H1 (cell line): Measurements from ENCODE around the gene KIF26B. TPM values are rescaled to one million over a fixed set of nuclear protein-coding genes. Genes with fewer than 3 reads are reported as not detected.

Experiments
- CTCF ChIA-PET: fragments of 300-600 bp; sonication (Branson Sonifier 250); formaldehyde crosslinking; loops from one replicate; lab custom pipeline; 2021; ENCODE audit not compliant: partially characterized antibody; lab: Charles Lee
- POLR2A ChIA-PET: fragments of 300-600 bp; sonication (Branson Sonifier 250); formaldehyde crosslinking; loops from one replicate; lab custom pipeline; 2021; ENCODE audit warnings: inconsistent platforms; ENCODE audit not compliant: partially characterized antibody; lab: Charles Lee
- DNase-seq, 2 experiments: peaks; one replicate each; pipeline versions ENCODE4 v3.0.0 to v3.0.0-alpha.2; 2010 to 2022; ENCODE audit warnings: low spot score in 2 of 2, low read depth in 1 of 2, mixed read lengths in 1 of 2
- FAIRE-seq: peaks from 2 replicates; lab custom pipeline; 2011; peaks lifted over from hg19 to GRCh38; lab: Jason Lieb, UNC
- H2AFZ ChIP-seq: 2 replicates; pipeline ENCODE4 v1.8.1; 2012; ENCODE audit warnings: low read length, inconsistent platforms
- H2AK5ac ChIP-seq: 2 replicates; pipeline ENCODE4 v1.6.1; 2013; ENCODE audit warnings: low read depth, low read length
- H2BK120ac ChIP-seq: replicated peaks from 2 replicates; pipeline ENCODE3; 2013; ENCODE audit warnings: low read depth, low read length, inconsistent platforms
- H2BK12ac ChIP-seq: 2 replicates; pipeline ENCODE4 v1.6.1; 2013; ENCODE audit warnings: low read depth, low read length
- H2BK15ac ChIP-seq: 2 replicates; pipeline ENCODE4 v1.6.1; 2013; ENCODE audit warnings: low read length
- H2BK20ac ChIP-seq: 2 replicates; pipeline ENCODE4 v1.6.1; 2013; ENCODE audit warnings: low read length
- H2BK5ac ChIP-seq: 2 replicates; pipeline ENCODE4 v1.6.1; 2013; ENCODE audit warnings: low read depth, low read length
- H3K14ac ChIP-seq: 2 replicates; pipeline ENCODE4 v1.6.1; 2013; ENCODE audit warnings: inconsistent platforms; ENCODE audit not compliant: insufficient read length
- H3K18ac ChIP-seq: 2 replicates; pipeline ENCODE4 v1.6.1; 2013; ENCODE audit warnings: low read length; ENCODE audit errors: extremely low read depth
- H3K23ac ChIP-seq: 2 replicates; pipeline ENCODE4 v1.6.1; 2013; ENCODE audit warnings: inconsistent platforms; ENCODE audit not compliant: insufficient read length
- H3K23me2 ChIP-seq: 2 replicates; pipeline ENCODE4 v1.6.1; 2013; ENCODE audit warnings: low read depth, low read length
- H3K27ac ChIP-seq: 2 replicates; pipeline ENCODE4 v1.6.1; 2011; ENCODE audit warnings: low read depth, low read length, inconsistent platforms
- H3K27me3 ChIP-seq, 4 experiments: replicated peaks in 1 of 4; 1 replicate in 1 of 4; 2 replicates in 3 of 4; pipeline versions ENCODE4 v1.6.1 to v1.8.1; 2011 to 2013; ENCODE audit warnings: low read length in 3 of 4, mild to moderate bottlenecking in 3 of 4, inconsistent platforms in 2 of 4, mixed read lengths in 2 of 4, moderate library complexity in 1 of 4; ENCODE audit not compliant: control insufficient read depth in 3 of 4, insufficient read depth in 3 of 4; ENCODE audit errors: extremely low read depth in 1 of 4
- H3K36me3 ChIP-seq, 4 experiments: 2 replicates each; pipeline versions ENCODE4 v1.6.1 to v1.8.1; 2011 to 2013; ENCODE audit warnings: mild to moderate bottlenecking in 4 of 4, low read length in 3 of 4, moderate library complexity in 2 of 4, control low read depth in 1 of 4, inconsistent platforms in 1 of 4; ENCODE audit not compliant: insufficient read depth in 4 of 4, control insufficient read depth in 2 of 4
- H3K4ac ChIP-seq: replicated peaks from 2 replicates; pipeline ENCODE3; 2013; ENCODE audit warnings: low read length, low read depth, mixed read lengths, inconsistent platforms; ENCODE audit not compliant: insufficient read length
- H3K4me1 ChIP-seq, 4 experiments: replicated peaks in 1 of 4; 1 replicate in 1 of 4; 2 replicates in 3 of 4; pipeline versions ENCODE4 v1.6.1 to v1.8.1; 2011 to 2013; ENCODE audit warnings: low read length in 3 of 4, inconsistent platforms in 2 of 4, mixed read lengths in 1 of 4; ENCODE audit not compliant: insufficient read depth in 4 of 4, control insufficient read depth in 3 of 4
- H3K4me2 ChIP-seq, 2 experiments: 2 replicates each; pipeline versions ENCODE4 v1.6.1 to v1.8.1; 2011 to 2013; ENCODE audit warnings: low read depth in 2 of 2, low read length in 2 of 2, control low read depth in 1 of 2, inconsistent platforms in 1 of 2, mild to moderate bottlenecking in 1 of 2; ENCODE audit not compliant: insufficient read depth in 1 of 2
- H3K4me3 ChIP-seq, 4 experiments: fragments of 200-600, 300-600 bp in 1 of 4; sonication (generic), shearing (Covaris generic), sonication (Bioruptor Twin) in 1 of 4; 2 replicates each; pipeline versions ENCODE4 v1.5.1 to v1.8.1; 2011 to 2016; ENCODE audit warnings: low read length in 4 of 4, low read depth in 3 of 4, control low read depth in 2 of 4, inconsistent platforms in 2 of 4, mild to moderate bottlenecking in 2 of 4, mixed read lengths in 1 of 4, moderate library complexity in 1 of 4; ENCODE audit not compliant: insufficient read depth in 2 of 4; ENCODE audit errors: extremely low read depth in 1 of 4
- H3K56ac ChIP-seq: replicated peaks from 2 replicates; pipeline ENCODE3; 2013; ENCODE audit warnings: low read depth, mild to moderate bottlenecking, mixed read lengths, low read length, inconsistent platforms; ENCODE audit not compliant: insufficient read length
- H3K79me1 ChIP-seq: 2 replicates; pipeline ENCODE4 v1.6.1; 2013; ENCODE audit warnings: low read depth, low read length, control low read depth
- H3K79me2 ChIP-seq, 2 experiments: 2 replicates each; pipeline versions ENCODE4 v1.6.1 to v1.8.1; 2012 to 2013; ENCODE audit warnings: low read length in 2 of 2, mild to moderate bottlenecking in 2 of 2, inconsistent platforms in 1 of 2; ENCODE audit not compliant: insufficient read depth in 2 of 2, control insufficient read depth in 1 of 2
- H3K9ac ChIP-seq, 4 experiments: replicated peaks in 1 of 4; 1 replicate in 1 of 4; 2 replicates in 3 of 4; pipeline versions ENCODE4 v1.6.1 to v1.8.1; 2011 to 2013; ENCODE audit warnings: low read depth in 3 of 4, low read length in 3 of 4, control low read depth in 2 of 4, mild to moderate bottlenecking in 2 of 4, moderate library complexity in 2 of 4, inconsistent platforms in 1 of 4; ENCODE audit errors: extremely low read depth in 1 of 4
- H3K9me3 ChIP-seq, 2 experiments: 2 replicates each; pipeline versions ENCODE4 v1.6.1 to v1.8.1; 2012 to 2013; ENCODE audit warnings: mild to moderate bottlenecking in 2 of 2, moderate library complexity in 2 of 2, control low read depth in 1 of 2, inconsistent platforms in 1 of 2, low read depth in 1 of 2, low read length in 1 of 2, mixed read lengths in 1 of 2; ENCODE audit not compliant: insufficient read depth in 2 of 2
- H4K20me1 ChIP-seq, 2 experiments: replicated peaks in 1 of 2; 2 replicates each; pipeline versions ENCODE3 to v1.8.1; 2011 to 2013; ENCODE audit warnings: inconsistent platforms in 2 of 2, low read length in 2 of 2, mild to moderate bottlenecking in 1 of 2; ENCODE audit not compliant: insufficient read depth in 2 of 2, control insufficient read depth in 1 of 2
- H4K5ac ChIP-seq: 2 replicates; pipeline ENCODE4 v1.6.1; 2013; ENCODE audit warnings: low read length, low read depth, mixed read lengths, inconsistent platforms; ENCODE audit not compliant: insufficient read length
- H4K8ac ChIP-seq: 2 replicates; pipeline ENCODE4 v1.8.0; 2013; ENCODE audit warnings: mild to moderate bottlenecking, moderate library complexity, low read length, inconsistent platforms; ENCODE audit not compliant: insufficient read depth; ENCODE audit errors: extremely low read depth
- H4K91ac ChIP-seq: replicated peaks from 2 replicates; pipeline ENCODE3; 2013; ENCODE audit warnings: low read length, mixed read lengths, inconsistent platforms; ENCODE audit not compliant: insufficient read length
- BACH1 ChIP-seq: IDR thresholded peaks from 2 replicates; pipeline ENCODE4 v1.6.1; 2012; ENCODE audit warnings: low read length, improper control_type of control experiment
- CEBPB ChIP-seq: IDR thresholded peaks from 2 replicates; pipeline ENCODE4 v1.6.1; 2012; ENCODE audit warnings: low read depth, low read length
- FOSL1 ChIP-seq: IDR thresholded peaks from 2 replicates; pipeline ENCODE4 v1.6.1; 2011; ENCODE audit warnings: mild to moderate bottlenecking, low read depth, low read length, moderate library complexity; ENCODE audit not compliant: insufficient read depth
- JUN ChIP-seq: IDR thresholded peaks from 2 replicates; pipeline ENCODE4 v1.6.1; 2011; ENCODE audit warnings: low read depth, mild to moderate bottlenecking, improper control_type of control experiment, low read length
- JUND ChIP-seq: IDR thresholded peaks from 2 replicates; pipeline ENCODE4 v1.6.1; 2011; ENCODE audit warnings: mild to moderate bottlenecking, improper control_type of control experiment, low read length
- SIX5 ChIP-seq: IDR thresholded peaks from 2 replicates; pipeline ENCODE4 v1.6.1; 2011; ENCODE audit warnings: mild to moderate bottlenecking, low read depth, low read length
- SP4 ChIP-seq: IDR thresholded peaks from 2 replicates; pipeline ENCODE4 v1.6.1; 2012; ENCODE audit warnings: low read length, inconsistent platforms
- WGBS, 2 experiments: shearing (Covaris generic) in 1 of 2; methylation state at CpG; one replicate each; pipeline versions ENCODE4 v1.1.6 to v1.1.7; 2013 to 2015; ENCODE audit warnings: low lambda C conversion rate in 2 of 2, mixed read lengths in 2 of 2, inconsistent platforms in 1 of 2, low coverage in 1 of 2, missing lambda C conversion rate in 1 of 2; ENCODE audit not compliant: insufficient replicate concordance in 2 of 2, insufficient coverage in 1 of 2, insufficient read length in 1 of 2; ENCODE audit errors: extremely low coverage in 1 of 2, missing lambda C conversion rate in 1 of 2; 5-methylcytosine and 5-hydroxymethylcytosine counted together
- polyA plus RNA-seq, 7 experiments: library from polyadenylated mRNA; depleted of rRNA in 3 of 7; stranded (reverse) in 5 of 7; unstranded in 2 of 7; fragments of >200 nt in 5 of 7; fragments of 200-250 nt in 2 of 7; gene quantifications; 1 replicate in 5 of 7; 2 replicates in 1 of 7; 4 replicates in 1 of 7; pipeline versions ENCODE4 v1.2.1 to v1.2.3, GENCODE V29; 2011 to 2013; ENCODE audit warnings: missing spikeins in 2 of 7, mixed read lengths in 2 of 7
- total RNA-seq: library from RNA; stranded (reverse); fragmentation: NEBNext Ultra II Directional; extraction: Animal tissue kit (Norgen Biotek cat#: 25700); gene quantifications from 2 replicates; pipeline ENCODE4 v1.2.1, GENCODE V29; 2021

The KIF26B gene
- total and polyA plus RNA-seq, 2 of the 8 experiments (the other 6 are each of a cell fraction or from before 2014, with no cell fraction given), result 0.06 to 0.28 TPM

DNA sequence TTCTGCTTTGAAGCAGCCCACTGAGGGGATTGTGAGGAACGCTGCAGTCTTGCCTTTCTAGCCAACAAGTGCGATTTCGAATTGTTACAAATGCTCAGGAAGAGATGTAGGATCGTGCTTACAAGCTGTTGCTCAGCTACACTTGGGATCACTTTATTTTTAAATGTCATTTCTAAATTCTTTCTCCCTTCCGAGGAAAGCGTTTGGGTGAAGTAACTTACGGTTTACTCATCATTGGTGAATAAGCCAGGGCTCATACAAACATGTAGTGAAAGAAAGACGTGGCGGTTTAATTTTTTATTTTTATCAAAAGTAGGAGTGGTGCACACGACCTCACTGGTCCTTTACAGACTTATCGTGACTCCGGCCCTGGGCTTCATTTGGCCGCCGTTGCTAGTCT lies 386.6 kb downstream of the KIF26B start:
- no peak overlapping the region for H2BK5ac ChIP-seq
- no peak for FAIRE-seq
- no peaks in the 10 kb centered on the region for H3K27me3 ChIP-seq
- TF ChIP-seq JUN, result no peak
- TF ChIP-seq JUND, result no peak
- TF ChIP-seq BACH1, result no peak
- TF ChIP-seq CEBPB, result no peak
- TF ChIP-seq SIX5, result no peak
- no peak for TF ChIP-seq FOSL1
- no peak for TF ChIP-seq SP4

More for the DNA sequence above, 386.6 kb downstream of the KIF26B start:
- Histone ChIP-seq H3K4me3 (no peak overlapping the region), H2BK20ac (no peak overlapping the region), H3K14ac (no peak overlapping the region), H3K56ac (no peak overlapping the region), H2BK15ac (no peak overlapping the region), H3K27ac (no peak overlapping the region), H4K91ac (no peak overlapping the region), H2BK120ac (no peak overlapping the region), H4K8ac (no peak overlapping the region), H4K20me1 (no peaks in the 10 kb centered on the region), H2AK5ac (no peak overlapping the region), H3K79me2 (no peaks in the 10 kb centered on the region), H3K23ac (no peak overlapping the region), H3K79me1 (no peaks in the 10 kb centered on the region), H4K5ac (no peak overlapping the region), H3K9me3 (no peaks in the 10 kb centered on the region), H3K4me1 (no peaks in the 10 kb centered on the region), H3K4me2 (no peak overlapping the region), H3K9ac (no peak overlapping the region), H2AFZ (peak overlapping the region; percentile 1; the same call in 1 of the 2 replicates), H3K23me2 (no peaks in the 10 kb centered on the region), H2BK12ac (no peak overlapping the region), H3K4ac (no peak overlapping the region), H3K18ac (no peak overlapping the region), H3K36me3 (no peaks in the 10 kb centered on the region)
- ChIA-PET POLR2A (interaction anchor here (1.3 kb wide), 1 partner anchor 9 kb away, joined by 4 read pairs; no protein-coding TSS in a partner anchor), CTCF (interaction anchor here (1.3 kb wide), 1 partner anchor 9 kb away, joined by 3 read pairs; no protein-coding TSS in a partner anchor)
- DNase-seq, result no peak
- WGBS, 2 experiments, result 93% methylated on average over 14 of the region's 14 CpGs; no CpG with 5 or more reads in 1 of the 2 experiments
